Pulmonary artery endothelial cell (primary cell): ENCODE data around the gene KPTN. TPM values are rescaled to one million over a fixed set of nuclear protein-coding genes. Genes with fewer than 3 reads are reported as not detected.
"Not testable (repeated sequence)": the region's sequence is repeated elsewhere in the genome, so short reads cannot be mapped to it uniquely, and the experiment has no call there.

Source experiments
- DNase-seq: peaks from one replicate; pipeline ENCODE4 v3.0.0-alpha.2; 2011; ENCODE audit warnings: low read depth, low spot score
- total RNA-seq: library from RNA; depleted of rRNA; stranded (reverse); fragments of >200 nt; gene quantifications from 2 replicates; pipeline ENCODE4 v1.2.3, GENCODE V29; 2014

KPTN gene
- total RNA-seq, 1 donor from 2014 or later = 3.7 TPM

DNA sequence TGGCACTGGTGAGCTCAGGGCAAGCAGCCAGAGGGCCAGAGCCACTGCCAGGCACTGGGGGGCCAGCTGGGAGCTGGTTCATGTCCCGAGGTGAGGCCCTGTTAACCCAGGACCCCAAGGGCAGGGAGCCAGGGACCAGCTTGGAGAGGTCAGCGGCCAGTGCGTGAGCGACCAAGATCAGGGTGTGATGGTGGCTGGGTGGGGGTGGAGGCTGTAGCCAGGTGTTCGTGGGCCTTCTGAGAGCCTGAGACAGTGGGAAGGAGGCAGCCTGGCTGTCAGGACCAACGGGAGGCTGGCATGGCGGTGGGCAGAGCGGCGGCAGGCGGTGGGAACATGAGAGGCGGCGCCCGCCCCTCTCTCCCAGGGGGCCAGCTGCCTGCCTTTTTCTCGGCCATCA, 8.1 kb upstream of the KPTN start:
- no peak for DNase-seq

DNA sequence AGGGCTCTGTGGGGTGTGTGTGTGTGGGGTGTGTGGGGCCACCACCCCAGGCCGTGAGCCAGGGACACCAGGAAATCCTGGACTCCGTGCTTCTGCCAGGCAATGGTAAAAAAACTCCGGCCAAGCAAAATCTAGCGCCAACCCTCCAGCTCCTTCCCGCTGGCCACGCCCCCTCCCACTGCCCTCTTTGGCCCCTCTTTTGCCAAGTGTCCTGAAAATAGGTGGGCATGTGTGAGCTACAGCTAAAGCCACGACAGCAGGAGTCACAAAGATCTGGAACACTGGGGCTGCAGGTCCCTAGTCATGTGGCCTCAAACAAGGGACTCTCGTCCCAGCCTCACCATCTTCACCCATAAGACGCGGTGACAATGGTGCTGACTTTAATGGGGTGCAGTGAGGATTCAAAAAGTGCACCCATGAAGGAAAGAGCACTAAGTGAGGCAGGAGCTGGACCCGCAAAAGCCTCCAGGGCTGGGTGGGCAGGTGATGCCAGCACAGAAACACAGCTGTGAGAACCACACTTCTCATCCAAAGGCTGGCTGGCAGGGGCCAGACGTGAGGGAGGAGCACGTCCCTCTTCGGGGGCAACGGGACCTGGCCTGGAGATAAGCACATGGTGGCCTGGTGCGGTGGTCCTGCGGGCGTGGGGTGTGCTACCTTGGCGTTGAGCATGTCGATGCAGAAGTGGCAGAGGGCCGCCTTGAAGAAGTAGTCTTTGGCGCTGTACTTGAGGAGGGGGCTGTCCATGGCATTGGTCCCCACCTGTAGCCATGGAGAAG, 7.5 kb upstream of the KPTN start:
- DNase-seq = no peak

DNA sequence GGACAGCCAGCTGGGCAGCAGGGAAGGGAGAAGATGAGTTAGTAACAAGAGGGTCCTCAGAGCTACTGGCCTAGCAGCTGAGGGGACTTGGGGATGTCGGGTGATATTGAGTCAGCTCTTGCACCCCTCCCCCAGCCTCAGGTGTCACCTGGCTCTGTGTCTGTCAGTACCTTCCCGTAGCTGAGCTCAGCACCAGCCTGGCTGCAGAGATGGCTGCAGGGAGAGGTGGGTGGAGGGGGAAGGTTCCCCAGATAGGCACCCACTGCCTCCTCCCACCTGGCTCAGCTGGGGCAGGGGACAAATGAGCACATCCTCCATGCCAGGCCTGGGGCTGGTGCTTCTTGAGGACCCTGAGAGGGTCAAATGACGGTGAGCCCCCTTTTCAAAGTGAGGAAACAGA, 6.8 kb upstream of the KPTN start:
- DNase-seq = no peak

DNA sequence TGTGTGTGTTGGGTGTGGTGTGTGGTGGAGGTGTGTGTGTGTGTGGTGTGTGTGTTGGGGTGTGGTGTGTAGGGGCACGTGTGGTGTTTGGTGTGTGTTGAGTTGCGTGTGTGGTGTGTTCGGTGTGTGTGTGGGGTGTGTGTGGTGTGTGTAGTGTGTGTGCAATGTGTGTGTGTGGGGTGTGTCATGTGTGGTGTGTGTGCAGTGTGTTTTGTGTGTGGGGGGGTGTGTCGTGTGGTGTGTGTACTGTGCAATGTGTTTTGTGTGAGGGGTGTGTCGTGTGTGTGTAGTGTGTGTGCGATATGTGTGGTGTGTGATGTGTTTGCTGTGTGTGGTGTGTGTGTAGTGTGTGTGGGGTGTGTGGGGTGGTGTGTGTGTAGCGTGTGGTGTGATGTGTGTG, 6.0 kb upstream of the KPTN start:
- DNase-seq = no peak

DNA sequence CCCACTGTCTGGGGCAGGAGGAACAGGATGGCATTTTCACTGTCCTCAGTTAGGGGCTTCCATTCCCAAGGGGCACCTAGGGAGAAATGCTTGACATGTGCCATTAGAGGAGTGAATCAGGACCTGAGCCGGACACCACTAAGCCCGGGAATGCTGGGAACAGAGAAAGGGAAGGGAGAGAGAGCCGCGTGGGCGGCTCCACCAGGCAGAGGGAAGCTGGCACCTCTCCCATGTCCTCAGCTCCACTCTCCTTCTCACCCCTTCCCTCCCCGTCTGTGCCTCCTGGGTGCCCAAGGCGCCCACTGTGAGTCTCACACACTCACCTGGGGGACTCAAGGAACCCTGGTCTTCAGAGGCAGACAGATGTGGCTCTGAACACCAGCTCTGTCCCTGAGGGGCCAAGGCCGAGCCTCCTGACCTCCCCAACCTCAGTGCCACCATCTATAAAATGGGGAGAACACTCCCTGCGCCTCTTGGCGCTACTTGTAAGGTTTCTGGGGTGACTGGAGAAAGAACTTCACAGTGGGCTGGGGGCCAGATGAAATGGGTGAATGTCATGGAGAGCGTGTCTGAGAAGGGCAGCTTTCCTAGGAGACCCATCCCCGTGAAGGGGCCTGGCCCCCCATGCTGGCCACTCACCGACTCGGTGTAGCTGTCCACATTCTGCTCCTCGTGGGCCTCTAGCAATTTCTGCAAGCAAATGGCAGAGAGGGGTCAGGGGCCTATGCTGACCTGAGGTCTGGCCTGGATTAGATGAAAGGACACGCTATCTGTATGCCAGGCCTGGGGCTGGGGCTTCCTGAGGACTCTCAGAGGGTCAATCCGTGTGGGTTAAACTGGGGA, 5.3 kb upstream of the KPTN start:
- no peak for DNase-seq

DNA sequence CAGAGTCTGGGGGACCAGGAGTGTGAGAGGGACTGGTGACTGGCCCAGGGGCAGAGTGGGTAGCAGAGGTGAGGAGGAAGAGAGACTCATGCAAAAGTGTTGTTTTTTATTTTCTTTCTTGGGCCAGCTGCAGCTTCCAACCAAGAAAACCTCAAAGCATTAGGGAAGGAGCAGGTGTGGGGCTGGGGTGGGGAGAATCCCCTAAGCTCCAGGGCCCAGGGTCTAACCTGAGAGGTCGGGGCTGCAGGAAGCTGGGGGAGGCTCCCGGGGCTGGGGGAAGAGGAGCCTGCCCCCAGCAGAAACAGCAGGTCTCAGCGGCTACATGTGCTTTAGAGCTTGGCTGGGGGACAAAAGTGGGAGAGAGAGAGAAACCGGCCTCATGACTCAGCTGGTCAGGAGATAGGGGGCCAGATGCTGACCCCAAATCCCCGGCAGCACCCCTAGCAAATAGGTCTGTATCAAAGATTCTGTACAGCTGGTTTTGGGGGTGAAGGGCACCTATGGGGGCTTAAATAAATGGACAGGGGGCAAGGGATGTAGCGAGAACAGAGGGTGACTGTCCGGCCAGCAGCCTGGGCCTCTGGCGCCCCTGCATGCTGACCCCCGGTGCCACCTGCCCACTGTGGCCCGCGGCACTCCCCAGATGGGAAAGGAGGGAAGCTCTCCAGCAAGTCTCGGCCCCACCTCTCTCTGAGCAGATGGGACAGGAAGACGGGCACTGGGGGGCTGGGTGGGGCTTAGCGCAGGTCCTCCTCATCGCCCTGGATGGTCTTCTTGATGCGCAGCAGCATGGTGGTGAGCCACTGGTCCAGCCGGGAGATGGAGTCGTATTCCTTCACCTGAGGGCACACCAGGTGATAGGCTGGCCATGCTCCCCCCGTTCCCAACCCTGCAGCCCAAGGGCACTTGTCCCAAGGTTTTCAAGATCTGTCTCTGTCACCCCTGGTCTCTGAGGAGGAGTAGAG, 3.8 kb upstream of the KPTN start:
- no peak for DNase-seq

DNA sequence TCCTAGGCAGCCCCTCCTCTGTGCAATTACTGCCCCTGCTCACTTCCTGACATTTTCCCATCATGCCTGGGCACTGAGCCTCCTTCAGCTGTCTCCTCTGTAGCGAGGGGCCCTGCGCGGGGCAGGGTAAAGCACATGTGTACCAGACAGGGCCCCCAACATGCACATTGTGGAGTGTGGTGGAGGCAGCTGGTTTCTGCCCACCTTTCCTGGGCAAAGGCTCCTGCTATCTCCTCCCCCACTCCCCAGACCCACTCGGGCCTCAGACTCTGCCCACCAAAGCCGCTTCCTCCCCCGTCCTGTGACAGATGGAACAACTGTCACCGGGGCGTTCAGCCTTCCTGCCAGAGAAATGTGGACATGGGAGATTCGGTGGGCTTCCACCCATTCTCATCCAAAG, 2.9 kb upstream of the KPTN start:
- DNase-seq = no peak

DNA sequence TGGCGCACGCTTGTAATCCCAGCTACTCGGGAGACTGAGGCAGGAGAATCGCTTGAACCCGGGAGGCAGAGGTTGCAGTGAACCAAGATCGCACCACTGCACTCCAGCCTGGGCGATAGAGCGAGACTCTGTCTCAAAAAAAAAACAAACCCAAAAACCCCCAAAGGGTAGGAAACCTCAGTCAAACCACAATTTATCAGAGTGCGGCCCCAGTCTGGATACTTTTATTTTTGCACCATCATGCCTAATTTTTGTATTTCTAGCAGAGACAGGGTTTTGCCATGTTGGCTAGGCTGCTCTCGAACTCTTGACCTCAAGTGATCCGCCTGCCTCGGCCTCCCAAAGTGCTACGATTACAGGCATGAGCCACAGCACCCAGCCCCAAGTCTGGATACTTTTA, 2.2 kb upstream of the KPTN start:
- not testable (repeated sequence) for DNase-seq

DNA sequence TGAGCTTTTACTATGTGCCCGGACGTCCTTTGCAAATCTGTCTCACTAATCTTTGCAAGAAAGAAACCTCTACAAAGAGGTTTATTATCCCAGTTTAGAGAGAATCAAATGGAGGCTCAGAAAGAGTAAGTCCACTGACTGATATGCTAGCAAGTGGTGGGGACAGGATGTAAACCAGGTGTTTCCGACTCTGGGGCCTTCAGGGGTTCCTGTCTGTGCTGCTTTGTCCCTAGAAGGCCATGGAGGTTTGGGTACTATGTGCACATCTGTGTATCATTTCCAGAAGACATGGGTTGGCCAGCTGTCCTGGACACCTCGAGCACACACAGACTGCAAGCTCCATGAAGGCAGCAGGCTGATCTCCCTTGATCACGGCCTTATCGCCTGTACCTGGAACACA, 1.2 kb upstream of the KPTN start:
- DNase-seq = no peak

DNA sequence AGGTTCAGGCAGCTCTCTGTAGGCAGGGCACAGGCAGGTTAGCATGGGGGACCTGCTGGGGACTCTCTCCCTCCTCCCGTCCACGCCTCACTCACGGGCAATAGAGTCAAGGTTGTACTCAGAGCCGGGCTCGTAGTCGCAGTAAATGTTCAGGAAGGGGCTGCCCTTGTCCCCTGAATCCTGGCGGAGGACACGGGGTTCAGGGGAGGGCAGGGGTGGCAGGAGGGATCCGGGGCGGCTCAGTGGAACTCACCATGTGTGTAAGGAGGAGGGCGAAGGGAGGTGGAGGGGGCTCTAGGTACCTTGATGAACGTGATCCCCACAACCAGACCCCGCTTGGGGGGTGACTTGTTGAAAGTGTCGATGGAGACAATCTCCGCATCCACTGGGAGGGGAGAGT, 819 bp downstream of the KPTN start:
- no peak for DNase-seq

DNA sequence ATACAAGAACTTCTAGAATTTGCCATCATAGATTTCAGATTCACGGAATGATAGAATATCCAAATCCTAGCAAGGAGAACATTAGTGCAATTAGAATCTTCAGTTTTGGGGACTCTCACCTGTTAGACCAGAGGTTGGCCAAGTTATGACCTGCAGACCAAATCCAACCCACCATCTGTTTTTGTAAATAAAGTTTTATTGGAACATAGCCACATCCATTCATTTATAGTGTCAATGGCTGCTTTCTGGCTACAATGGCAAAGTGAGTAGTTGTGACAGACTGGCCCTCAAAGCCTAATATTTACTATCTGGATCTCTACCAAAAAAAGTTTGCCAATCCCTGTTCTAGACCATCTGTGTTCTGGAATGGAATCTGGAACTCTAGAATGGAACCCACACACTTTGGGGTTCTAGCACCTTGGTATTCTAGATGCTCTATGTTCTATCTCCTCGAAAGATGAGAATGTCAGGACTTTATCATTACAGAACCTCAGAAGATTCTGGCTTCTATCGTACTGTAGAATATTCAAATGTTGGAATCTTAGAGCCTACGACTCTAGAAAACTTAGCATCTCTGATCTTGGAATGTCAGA, 2.5 kb downstream of the KPTN start:
- no peak for DNase-seq

DNA sequence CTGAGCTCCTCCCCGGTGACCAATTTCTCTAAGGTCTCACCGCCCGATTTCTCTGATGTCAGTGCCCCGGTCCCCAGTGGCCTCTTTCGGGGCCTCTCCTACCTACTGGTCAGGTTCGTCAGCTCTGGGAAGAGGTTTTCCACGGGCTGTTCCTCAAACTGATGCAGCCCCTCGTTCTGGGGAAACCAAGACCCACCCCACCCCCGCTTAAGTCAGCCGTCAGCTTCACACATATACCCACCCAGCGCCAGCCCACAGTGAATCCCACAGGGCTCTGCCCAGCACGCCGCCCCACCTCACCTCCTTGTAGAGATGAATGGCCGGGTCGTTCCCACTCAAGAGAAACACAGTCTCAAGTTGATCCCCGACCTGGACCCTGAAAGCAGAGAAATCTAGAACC, 3.4 kb downstream of the KPTN start:
- no peak for DNase-seq

DNA sequence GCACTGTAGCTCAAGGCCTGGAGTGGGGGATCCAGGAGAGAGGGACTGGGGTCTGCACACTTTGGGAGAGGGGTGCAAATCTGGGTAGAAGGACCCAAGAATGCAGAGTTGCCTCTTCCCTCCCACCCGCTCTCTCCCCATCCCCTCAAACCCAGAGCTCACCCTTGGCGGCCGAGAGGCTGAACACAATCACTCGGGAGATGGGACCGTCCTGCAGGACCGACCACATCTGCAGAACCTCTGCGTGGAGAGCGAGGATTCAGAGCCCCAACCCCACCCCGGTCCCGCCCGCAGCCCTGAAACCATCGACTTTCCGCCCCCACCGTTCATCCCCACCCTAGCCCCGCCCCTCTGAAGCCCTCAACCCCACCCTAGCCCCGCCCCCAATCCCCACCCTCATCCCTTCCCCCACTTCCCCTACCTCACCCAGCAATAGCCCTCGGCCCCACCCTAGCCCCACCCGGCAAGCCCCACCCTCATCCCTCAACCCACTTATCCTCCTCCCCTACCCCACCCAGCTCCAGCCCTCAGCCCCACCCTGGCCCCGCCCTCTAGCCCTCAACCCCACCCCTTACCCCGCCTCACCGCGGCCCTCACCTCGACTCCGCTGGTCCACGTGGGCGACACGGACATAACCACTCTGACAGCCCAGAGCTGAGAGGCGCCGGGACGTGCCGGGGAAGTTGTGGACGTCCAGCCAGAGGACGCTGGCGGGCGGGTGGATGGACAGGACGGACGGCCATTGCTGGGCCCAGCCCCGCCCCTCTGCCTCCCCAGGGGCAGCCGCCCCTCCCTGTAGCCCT, 4.1 kb downstream of the KPTN start:
- DNase-seq = no peak

DNA sequence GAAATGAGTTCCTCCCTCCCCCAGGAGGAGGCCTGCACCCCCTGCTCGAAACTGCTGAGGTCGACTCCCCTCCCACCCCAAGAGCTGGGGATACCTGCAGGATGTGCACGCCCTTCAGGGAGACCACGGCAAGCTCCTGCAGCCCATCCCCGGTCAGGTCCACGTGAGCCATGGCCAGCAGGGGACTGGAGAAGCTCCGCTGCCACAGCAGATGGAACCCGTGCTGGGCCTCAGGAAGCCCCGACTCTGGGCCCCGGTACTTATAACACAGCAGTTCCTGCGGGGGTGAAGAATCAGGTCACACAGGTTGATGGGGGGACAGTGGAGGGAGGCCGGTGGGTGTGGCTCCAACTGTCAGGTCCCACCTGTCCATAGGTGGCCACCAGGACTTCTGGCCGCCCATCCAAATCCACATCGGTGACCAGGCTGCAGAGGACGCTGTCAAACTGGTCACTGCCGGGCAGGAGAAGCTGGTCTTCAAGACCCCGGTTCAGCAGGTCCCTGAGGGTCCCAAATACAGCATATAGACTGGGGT, 7.5 kb downstream of the KPTN start:
- DNase-seq = no peak

DNA sequence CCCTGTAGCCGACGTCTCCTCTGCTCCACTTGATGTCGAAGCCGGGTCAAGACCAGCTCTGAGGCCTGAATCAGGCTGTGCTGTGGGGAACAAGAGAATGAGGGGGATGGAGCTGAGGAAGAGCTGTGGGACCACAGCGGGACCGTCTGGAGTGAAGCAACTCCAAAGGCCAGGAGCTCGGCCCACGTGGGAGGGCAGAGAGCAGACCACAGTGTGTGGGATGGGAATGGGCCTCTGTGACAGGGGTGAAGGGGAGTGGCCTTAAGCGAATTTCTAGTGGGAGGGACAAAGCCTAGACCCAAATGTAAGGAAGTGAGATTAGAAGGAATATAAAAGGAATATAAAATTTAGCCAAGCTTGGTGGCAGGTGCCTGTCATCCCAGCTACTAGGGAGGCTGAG, 8.6 kb downstream of the KPTN start:
- DNase-seq = no peak

DNA sequence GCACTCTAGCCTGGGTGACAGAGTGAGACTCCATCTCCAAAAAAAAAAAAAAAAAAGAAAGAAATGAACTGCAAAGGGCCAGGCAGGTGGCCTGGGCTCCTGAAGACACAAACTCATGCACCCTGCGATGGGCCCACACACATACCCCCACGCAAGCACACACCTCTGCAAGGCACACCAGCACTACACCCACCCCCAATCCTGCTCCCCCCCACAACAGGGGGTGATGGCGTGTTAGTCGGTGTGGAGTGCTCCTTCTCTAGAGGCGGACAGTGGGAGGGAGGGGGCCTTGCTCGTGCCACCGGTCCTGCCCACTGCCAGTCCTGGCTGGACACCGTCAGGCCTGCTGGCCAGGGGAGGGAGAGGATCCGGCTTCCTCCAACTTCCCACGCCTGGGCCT, 10.7 kb downstream of the KPTN start:
- no peak for DNase-seq

DNA sequence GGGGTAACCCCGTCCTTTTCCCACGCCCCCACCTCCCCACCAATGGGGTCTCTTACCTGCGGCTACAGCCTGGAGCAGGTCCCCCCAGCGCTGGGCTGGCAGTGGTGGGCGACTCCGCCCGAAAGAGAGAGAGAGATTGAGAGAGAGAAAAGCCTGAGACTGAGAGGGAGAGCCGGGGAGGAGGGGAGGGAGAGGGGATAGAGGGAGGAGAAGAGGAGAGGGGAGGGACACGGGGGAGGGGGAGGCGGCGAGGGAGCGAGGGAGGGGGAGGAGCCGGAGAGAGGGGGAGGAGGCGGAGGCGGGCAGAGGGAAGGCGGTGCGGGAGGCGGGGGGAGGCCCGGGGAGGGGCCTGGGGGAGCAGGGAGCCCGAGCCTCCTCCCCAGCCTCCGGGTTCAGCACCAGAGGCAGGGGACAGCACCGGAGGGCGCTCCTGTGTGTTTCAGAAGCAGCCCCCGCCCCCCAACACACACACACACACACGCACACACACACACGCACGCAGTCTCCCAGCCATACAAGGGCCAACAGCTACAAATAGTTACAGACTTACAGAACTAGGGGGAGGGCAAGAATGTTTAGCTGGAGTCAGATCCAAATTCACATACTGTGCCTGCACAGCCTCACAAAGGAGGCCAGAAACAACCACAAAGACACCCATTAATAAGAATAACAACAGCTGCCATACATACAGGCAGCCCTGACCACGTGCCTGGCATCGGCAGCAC, 12.1 kb downstream of the KPTN start, which contains the start of gene SLC8A2:
SLC8A2 (minus strand) TSS at position 161 of the 725 bp plus-strand sequence. CDS start 5,490 bp downstream, outside the sequence.
- peak; percentile 11 for DNase-seq

DNA sequence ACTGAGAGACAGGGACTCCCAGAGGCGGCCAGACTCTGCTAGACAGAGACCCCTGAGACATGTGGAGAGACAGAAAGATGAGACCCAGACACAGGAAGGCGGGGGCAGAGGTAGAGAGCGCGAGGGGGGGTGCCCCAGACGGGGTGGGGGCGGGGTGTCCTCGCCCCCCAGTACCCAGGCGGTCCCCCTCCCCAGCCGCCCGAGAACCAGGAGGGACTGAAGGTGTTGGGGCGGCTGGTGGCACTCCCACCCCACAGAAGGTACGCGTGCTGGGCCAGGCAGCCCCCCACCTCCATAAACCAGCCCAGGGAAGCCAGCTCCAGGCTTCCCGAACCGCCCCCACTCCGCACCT, 12.7 kb downstream of the KPTN start:
- DNase-seq = no peak

DNA sequence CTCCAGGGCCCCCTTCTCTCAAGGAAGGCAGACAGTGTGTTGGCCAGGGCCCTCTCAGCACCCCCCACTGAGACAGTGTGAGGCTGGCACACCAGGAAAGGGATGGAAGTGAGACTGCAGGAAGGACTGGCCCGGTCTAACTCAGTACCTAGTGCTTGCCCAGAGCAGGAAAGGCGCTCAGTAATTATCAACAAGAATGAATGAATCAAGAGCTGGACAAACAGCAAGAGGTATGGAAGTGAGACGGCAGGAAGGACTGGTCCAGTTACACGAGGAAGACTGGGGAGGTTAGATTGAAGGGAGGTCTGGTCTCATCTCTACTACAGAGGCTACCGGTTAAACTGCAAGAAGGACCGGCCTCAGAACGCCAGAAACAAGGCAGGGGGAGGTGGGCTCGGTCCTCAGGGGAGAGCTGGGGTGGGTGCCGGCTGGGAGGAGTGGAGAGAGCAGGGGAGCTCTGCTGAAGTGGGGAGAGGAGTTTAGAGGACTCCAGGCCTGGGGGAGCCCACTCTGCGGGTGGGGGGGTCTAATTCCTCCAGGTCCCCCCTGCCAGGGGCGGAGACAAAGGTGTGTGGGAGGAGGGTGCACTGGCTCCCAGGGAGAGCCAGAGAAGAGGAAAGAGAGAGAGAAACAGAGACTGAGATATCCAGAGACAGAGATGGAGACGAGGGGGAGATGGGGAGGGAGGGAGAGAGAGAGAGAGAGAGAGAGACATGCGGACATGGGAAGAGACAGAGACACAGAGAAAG, 13.4 kb downstream of the KPTN start:
- no peak for DNase-seq
